Stimulated activated naive CD4-positive, alpha-beta T cell (primary cell): ENCODE results near the gene BAG1.

Experiments
- DNase-seq, 6 experiments: peaks; one replicate each; lab custom pipeline; 2025; lab: John Stamatoyannopoulos, UW

BAG1 gene

GRCh38 chr9:33242609-33243134 is 21.8 kb downstream of the BAG1 start:
- DNase-seq = no peak

DNA sequence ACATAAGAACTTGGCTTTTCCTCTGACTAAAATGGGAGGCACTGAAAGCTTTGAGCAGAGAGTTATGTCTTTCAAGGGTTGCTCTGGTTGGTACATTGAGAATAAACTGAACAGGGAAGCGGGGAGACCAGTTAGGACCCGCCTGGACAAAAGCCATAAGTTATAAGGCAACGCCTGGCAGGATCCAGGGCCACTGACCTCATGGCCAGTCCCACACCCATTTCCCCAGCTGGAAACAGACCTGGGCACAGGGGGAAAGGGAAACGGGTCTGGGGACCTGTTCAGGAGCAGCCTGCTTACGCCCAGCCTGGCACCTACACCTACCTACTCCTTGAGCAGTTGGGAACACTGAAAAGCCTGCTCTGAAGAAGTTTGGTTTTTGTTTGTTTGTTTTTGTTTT is 23.2 kb downstream of the BAG1 start:
- no peak for DNase-seq

- no peak for DNase-seq
Measured at GRCh38 chr9:33239921-33240320, 24.6 kb downstream of the BAG1 start, which contains the start of gene SPINK4. TSS of gene SPINK4 (plus strand) at chr9:33240167. CDS start at chr9:33240209, 42 bp downstream.

GRCh38 chr9:33236571-33236970 is 27.9 kb downstream of the BAG1 start:
- DNase-seq = no peak

- DNase-seq = no peak
Measured at GRCh38 chr9:33234511-33235467, 29.7 kb downstream of the BAG1 start.

DNA sequence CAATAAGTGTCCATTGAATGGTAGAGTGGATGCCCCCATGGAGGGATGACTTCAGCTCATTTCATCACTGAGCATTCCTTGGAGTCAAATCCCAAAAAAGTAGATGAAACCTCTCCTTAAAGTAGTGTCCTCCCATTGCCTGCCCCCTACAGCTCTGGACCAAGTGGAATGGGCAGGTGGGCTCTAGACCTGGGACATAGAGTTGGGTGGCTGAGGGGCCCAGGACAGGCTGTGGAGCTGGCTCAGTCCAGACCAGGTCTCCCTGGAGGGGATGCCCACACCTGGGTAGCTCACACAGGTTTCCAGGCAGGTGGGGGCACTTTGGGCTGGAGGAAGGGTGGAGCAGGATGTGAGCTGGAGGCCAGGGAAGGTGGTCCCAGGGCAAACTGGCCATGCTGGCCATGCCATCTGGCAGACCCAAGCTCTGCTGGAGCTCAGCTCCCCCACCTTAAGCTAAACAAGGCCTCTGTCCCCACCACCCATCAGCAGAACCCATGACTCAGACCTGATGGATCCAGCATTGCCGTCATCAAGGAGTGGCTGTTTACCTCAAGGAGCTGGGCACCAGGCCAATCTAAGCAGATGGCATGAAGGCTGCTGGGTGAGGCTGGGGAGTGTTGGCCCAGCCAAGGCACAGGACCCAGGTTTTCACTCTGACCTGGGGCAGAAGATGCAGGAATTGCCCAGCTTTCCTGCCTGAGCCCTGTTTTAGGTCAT is 30.7 kb downstream of the BAG1 start:
- DNase-seq = no peak

- no peak for DNase-seq
Measured at GRCh38 chr9:33232815-33233214, 31.7 kb downstream of the BAG1 start.

- no peak for DNase-seq
Measured at GRCh38 chr9:33231623-33231942, 32.9 kb downstream of the BAG1 start.

DNA sequence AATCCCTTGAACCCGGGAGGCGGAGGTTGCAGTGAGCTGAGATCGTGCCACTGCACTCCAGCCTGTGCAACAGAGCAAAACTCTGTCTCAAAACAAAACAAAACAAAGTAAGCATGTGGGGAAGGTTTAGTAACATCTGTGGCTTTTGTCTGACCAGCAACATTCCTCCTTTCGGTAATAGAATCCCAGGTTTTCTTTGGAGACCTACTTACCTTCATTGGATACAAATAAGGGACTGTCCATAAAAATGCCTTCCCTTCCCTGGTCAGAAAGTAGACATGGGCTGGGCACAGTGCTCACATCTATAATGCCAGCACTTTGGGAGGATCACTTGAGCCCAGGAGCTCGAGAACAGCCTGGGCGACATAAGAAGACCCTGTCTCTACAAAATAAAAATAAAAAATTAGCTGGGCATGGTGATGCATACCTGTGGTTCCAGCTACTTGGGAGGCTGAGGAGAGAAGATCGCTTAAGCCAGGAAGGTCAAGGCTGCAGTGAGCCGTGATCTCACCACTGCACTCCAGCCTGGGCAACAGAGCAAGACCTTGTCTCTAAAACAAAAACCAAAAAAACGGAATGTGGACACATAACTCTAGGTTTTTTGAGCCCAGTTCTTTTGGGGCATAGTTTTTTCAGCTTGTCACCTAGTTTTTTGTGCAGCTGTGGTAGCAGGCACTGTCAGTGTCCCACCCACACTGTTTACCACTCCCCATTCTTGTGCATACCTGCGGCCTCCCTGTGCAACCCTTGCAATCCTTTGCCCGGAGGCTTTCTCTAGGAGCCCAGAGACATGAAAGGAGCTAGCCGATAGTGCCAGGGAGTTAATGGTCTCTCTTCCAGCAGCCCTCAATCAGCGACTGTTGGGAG is 33.5 kb downstream of the BAG1 start:
- no peak for DNase-seq

DNA sequence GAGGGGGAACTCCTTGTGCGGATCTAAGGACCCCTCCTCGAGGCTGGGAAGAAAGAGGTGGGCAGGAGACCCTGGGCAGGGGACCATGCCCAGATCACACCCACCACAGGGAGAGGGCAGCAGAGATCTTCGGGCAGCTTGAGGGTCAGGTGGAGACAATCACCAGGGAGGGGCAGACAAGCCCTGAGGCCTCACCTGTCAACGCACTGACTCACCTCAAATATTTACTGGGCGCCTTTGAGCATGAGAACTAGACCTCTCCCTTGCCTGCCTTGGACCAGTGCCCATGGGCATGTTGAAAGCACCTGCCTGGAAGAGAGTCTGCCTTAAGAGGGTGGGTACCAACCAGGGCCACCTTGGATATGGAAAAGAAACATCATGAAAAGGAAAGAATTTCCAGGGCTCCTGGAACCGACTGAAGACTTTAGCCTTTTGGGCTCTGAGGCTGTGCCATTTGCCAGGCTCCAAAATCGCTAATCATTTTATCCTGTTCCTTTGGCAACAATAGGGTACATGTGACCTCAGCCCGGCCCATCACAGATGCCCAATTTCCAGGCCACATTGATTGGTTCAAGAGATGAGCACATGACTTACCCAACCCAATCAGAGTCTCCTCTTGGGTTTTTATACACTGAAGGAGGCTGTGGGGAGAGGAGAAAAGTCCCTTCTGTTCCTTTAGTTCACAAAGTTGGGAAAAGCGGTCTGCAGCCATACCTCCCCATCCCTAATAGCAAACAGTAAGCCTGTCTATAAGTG is 35.0 kb downstream of the BAG1 start:
- no peak for DNase-seq

GRCh38 chr9:33228606-33229005 is 35.9 kb downstream of the BAG1 start:
- no peak for DNase-seq

DNA sequence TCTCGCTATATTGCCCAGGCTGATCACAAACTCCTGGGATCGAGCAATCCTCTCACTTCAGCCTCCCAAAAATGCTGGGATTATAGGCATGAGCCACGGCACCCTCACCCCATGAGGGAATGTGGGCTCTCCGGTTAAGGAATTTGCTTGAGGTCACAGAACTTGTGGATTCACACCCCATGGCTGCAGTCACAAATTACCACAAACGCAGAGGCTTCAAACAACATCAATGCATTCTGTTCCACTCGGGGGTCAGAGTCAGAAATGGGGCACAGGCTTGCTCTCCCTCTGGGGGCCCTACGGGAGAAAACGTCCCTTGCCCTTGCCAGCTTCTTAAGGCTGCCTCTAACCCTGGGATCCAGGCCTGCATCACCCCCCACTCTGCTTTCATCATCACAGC is 36.8 kb downstream of the BAG1 start:
- no peak for DNase-seq

GRCh38 chr9:33227008-33227398 is 37.5 kb downstream of the BAG1 start:
- DNase-seq = no peak

DNA sequence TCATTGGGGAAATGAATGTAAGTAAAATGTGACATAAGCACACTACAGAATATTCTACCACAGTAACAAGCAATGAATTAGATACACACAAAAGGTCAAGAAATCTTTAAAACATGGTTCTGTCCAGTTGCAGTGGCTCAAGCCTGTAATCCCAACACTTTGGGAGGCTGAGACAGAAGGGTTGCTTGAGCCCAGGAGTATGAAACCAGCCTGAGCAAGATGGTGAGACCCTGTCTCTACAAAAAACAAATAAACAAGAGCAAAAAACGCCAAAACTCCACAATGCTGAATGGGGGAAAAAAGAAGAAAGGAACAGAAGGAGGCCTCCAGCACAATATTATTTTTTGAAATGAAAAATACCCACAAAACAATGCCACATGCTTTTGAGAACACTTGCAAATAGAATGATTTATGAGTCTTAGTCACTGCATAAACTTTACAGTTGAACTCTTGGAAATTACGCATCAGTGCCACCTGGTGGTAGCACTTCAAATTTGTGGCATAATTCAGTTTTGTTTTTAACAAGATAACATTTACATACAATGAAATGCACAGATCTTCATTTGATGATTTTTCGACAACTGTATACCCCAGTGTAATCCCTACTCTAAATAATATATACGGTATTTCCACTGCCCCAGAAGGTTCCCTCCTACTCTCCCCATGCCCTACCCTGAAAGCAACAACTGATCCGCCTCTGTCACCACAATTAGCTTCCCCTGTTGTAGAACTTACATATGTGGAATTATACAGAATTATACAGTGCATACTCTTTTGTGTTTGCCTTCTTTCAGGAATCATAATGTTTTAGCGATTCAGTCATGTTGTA is 39.0 kb downstream of the BAG1 start:
- peak; percentile 29 to 76 (median 55) for DNase-seq

- no peak for DNase-seq
Measured at GRCh38 chr9:33223696-33224095, 40.8 kb downstream of the BAG1 start.

DNA sequence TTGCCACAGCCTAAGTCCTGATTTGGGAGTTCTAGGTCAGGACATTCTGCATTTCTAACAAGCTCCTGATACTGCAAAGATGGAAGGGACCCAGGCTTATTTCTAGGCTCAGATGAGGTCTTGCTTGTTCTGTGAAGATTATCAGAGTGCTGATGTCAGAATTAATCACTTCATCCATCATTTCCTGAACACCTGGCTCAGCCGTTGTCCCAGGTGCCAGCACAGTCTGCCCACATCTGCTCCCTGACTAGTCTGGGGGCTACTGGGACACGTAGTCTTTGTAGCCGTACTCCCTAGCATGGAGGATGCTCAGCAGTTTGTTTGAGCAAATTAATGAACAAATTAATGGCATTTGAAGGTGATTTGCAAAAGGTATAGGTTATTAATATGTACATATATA is 42.5 kb downstream of the BAG1 start:
- DNase-seq = no peak

DNA sequence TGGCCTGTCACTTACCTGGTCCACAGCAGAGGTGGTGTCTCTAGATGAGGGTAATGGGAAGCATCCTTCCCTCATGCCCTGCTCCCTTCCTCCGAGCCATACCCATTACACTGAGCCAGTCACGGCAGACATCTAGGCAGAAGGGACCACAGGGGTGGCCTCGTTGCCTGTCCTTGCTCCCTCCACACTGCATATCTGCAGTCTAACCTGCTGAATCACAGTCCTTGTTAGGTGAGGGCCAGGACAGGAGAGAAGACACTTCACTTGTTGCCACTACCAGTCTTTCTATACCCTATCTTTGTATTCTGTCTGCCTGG is 43.0 kb downstream of the BAG1 start:
- no peak for DNase-seq

GRCh38 chr9:33220681-33221567 is 43.6 kb downstream of the BAG1 start:
- DNase-seq = no peak

DNA sequence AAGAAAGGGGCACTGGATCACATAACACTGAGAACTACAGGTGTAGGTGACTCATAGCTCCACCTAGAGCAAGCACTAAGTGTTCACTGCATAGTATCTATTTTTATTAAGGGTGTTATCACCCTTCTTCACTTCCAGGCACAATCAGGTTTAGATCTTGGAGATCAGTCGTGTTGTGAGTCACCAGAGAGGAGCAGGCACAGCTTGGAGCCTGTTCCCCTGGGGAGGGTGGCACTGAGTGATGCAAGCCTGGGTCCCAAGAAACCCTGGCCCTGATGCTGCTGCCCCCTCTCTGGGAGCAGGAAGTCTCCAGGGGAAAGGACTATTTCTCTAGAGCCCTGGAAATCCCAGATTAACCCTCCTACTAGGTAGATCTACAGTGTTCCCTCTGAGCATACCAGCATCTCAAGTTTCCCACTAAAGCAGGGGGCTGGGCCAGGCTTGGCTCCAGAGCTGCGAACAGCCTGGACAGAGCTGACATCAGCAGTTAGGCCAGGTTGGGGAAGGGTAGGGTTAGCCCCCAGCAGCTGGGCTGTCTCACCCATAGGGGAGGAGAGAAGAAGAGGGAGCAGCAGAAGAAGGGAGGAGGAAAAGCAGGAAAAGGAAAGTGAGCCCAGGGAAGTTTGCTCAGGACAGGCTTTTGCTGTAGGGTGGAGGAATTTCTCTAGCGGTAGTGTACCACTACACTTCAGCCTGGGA is 52.7 kb downstream of the BAG1 start:
- no peak for DNase-seq
